ENCODE measurements around the gene TTC34.
"Not testable (repeated sequence)": the region's sequence is repeated elsewhere in the genome, so short reads cannot be mapped to it uniquely, and the experiment has no call there.

TTC34 gene

GRCh38 chr1:2796890-2797740 lies 4.4 kb downstream of the TTC34 start:
- DNase-seq: no peak

GRCh38 chr1:2795926-2796325 lies 5.6 kb downstream of the TTC34 start:
- DNase-seq: no peak

GRCh38 chr1:2791027-2791760 lies 10.3 kb downstream of the TTC34 start:
- no peak for DNase-seq

- no peak for DNase-seq
Observed at GRCh38 chr1:2789986-2790581, 11.4 kb downstream of the TTC34 start.

- DNase-seq: no peak
Observed at GRCh38 chr1:2789164-2789985, 12.1 kb downstream of the TTC34 start.

GRCh38 chr1:2788506-2789163 lies 12.9 kb downstream of the TTC34 start:
- no peak for DNase-seq

GRCh38 chr1:2787163-2787911 lies 14.2 kb downstream of the TTC34 start:
- DNase-seq: no peak

GRCh38 chr1:2786329-2787162 lies 14.9 kb downstream of the TTC34 start:
- peak; percentile 78 to 79 for DNase-seq

- DNase-seq: no peak
Observed at GRCh38 chr1:2785631-2786328, 15.7 kb downstream of the TTC34 start.

- DNase-seq: no peak
Observed at GRCh38 chr1:2784854-2785630, 16.5 kb downstream of the TTC34 start.

GRCh38 chr1:2783435-2784397 lies 17.8 kb downstream of the TTC34 start:
- DNase-seq: no peak

GRCh38 chr1:2783069-2783434 lies 18.4 kb downstream of the TTC34 start:
- DNase-seq: no peak

- no peak for DNase-seq
Observed at GRCh38 chr1:2781627-2782026, 19.9 kb downstream of the TTC34 start.

GRCh38 chr1:2778220-2778592 lies 23.3 kb downstream of the TTC34 start:
- no peak for DNase-seq

GRCh38 chr1:2777424-2778219 lies 23.9 kb downstream of the TTC34 start:
- no peak for DNase-seq

- DNase-seq: not testable (repeated sequence)
Observed at GRCh38 chr1:2775333-2775732, 26.2 kb downstream of the TTC34 start.

GRCh38 chr1:2768052-2768451 lies 33.4 kb downstream of the TTC34 start:
- not testable (repeated sequence) for DNase-seq

Data from stimulated activated CD4-positive, alpha-beta T cell treated with anti-CD3 and anti-CD28 coated beads, Interleukin-2, amount 100 ng/mL, for 48 hours (primary cell).